Lung (tissue), 12 donors: ENCODE results near the gene MBD3. TPM values are rescaled to one million over a fixed set of nuclear protein-coding genes. Genes with fewer than 3 reads are reported as not detected.

Experiments used
- ATAC-seq: fragments of 200-7000 bp; cut with Tn5 transposase; one replicate; pipeline ENCODE4 v1.9.1; 2020; ENCODE audit warnings: moderate number of reproducible peaks; ENCODE audit not compliant: insufficient read depth, low FRiP score
- DNase-seq, 3 donors: peaks; one replicate each; pipeline ENCODE4 v3.0.0-alpha.2; 2013 to 2017
- H3K27ac ChIP-seq, 2 donors: one replicate each; pipeline ENCODE4 v1.5.1; 2013; ENCODE audit warnings: mild to moderate bottlenecking in 2 of 2, moderate library complexity in 2 of 2, control low read depth in 1 of 2, inconsistent platforms in 1 of 2, low read depth in 1 of 2, low read length in 1 of 2
- H3K27me3 ChIP-seq, 3 donors: one replicate each; pipeline ENCODE4 v1.5.1; 2013; ENCODE audit warnings: low read length in 2 of 3; ENCODE audit not compliant: control insufficient read depth in 3 of 3, insufficient read depth in 3 of 3
- H3K36me3 ChIP-seq, 4 donors: one replicate each; pipeline ENCODE4 v1.5.1; 2013; ENCODE audit warnings: low read length in 4 of 4, mild to moderate bottlenecking in 1 of 4, moderate library complexity in 1 of 4; ENCODE audit not compliant: control insufficient read depth in 4 of 4, insufficient read depth in 4 of 4
- H3K4me1 ChIP-seq, 5 donors: one replicate each; pipeline ENCODE4 v1.5.1; 2013; ENCODE audit warnings: low read length in 5 of 5, mild to moderate bottlenecking in 2 of 5, moderate library complexity in 1 of 5; ENCODE audit not compliant: control insufficient read depth in 5 of 5, insufficient read depth in 5 of 5
- H3K4me3 ChIP-seq: one replicate; pipeline ENCODE4 v1.5.1; 2013; ENCODE audit warnings: mild to moderate bottlenecking, control low read depth, moderate library complexity
- H3K9ac ChIP-seq, 2 donors: one replicate each; pipeline ENCODE4 v1.5.1; 2013; ENCODE audit warnings: low read length in 2 of 2, control low read depth in 1 of 2; ENCODE audit not compliant: insufficient read depth in 1 of 2
- H3K9me3 ChIP-seq, 4 donors: one replicate each; pipeline ENCODE4 v1.5.1; 2013; ENCODE audit warnings: low read length in 3 of 4, mild to moderate bottlenecking in 1 of 4, moderate library complexity in 1 of 4; ENCODE audit not compliant: control insufficient read depth in 4 of 4, insufficient read depth in 3 of 4
- CTCF ChIP-seq: IDR thresholded peaks from 2 replicates; pipeline ENCODE4 v1.5.1; 2012; ENCODE audit warnings: mild to moderate bottlenecking; ENCODE audit errors: control extremely low read depth, extremely low read depth
- WGBS, 2 donors: extraction: QIAGEN DNeasy Blood & Tissue Kit; methylation state at CpG; one replicate each; pipeline ENCODE4 v1.1.7; 2013; 5-methylcytosine and 5-hydroxymethylcytosine counted together
- polyA plus RNA-seq, 2 donors: library from polyadenylated mRNA; stranded (reverse); fragments of 200-250 nt; gene quantifications; one replicate each; pipeline ENCODE4 v1.2.1, GENCODE V29; 2013
- total RNA-seq, 2 donors: library from RNA; depleted of rRNA in 1 of 2; stranded (reverse); fragments of >200 nt in 1 of 2; gene quantifications; one replicate each; pipeline ENCODE4 v1.2.1, GENCODE V29; 2014 to 2021
- donor health status: control.
- donor health status: control.
- donor health status: Bipolar disorder and iron deficiency.
- donor health status: healthy.
- donor health status: DM: yes; HTN: yes; CAD: no.

Gene MBD3
- total and polyA plus RNA-seq, 4 donors: 48.1 to 129 (median 88.7) TPM

- Histone ChIP-seq H3K4me1 (peaks cover 0 to 12% (median 0%) of the 10 kb centered on the region in 5 donors), H3K27me3 (no peaks in the 10 kb centered on the region), H3K9me3 (no peaks in the 10 kb centered on the region), H3K4me3 (peak overlapping the region; percentile 75), H3K36me3 (peaks cover 0 to 9% (median 3%) of the 10 kb centered on the region in 4 donors), H3K27ac (peak overlapping the region; percentile 73 to 90), H3K9ac (peak overlapping the region; percentile 71 to 91)
- ATAC-seq (peak; percentile 82), DNase-seq (peak; percentile 93 to 94 (median 94))
- TF ChIP-seq CTCF: no peak
- 20 to 34% methylated on average over 38 to 42 of the region's 42 CpGs for WGBS, 2 donors
These were observed 26.1 kb downstream of the MBD3 start for GRCh38 chr19:1566392-1567115.

- Histone ChIP-seq H3K27me3 (no peaks in the 10 kb centered on the region), H3K27ac (no peak overlapping the region), H3K9ac (no peak overlapping the region), H3K36me3 (peaks cover 0 to 9% (median 3%) of the 10 kb centered on the region in 4 donors), H3K4me3 (no peak overlapping the region), H3K4me1 (peaks cover 0 to 9% (median 0%) of the 10 kb centered on the region in 5 donors), H3K9me3 (no peaks in the 10 kb centered on the region)
- TF ChIP-seq CTCF: no peak
- ATAC-seq: no peak
- 86 to 92% methylated on average over 6 of the region's 6 CpGs for whole genome bisulfite sequencing, 2 donors
- no peak for DNase-seq
These were observed 29.4 kb downstream of the MBD3 start for GRCh38 chr19:1563251-1563650.

GRCh38 chr19:1561236-1561842 lies 31.3 kb downstream of the MBD3 start:
- H3K4me1 ChIP-seq: peaks cover 0 to 9% (median 0%) of the 10 kb centered on the region in 5 donors
- H3K9me3 ChIP-seq: no peaks in the 10 kb centered on the region
- no peaks in the 10 kb centered on the region for H3K27me3 ChIP-seq
- WGBS, 2 donors: 92% methylated on average over 17 of the region's 17 CpGs
- no peak overlapping the region for H3K9ac ChIP-seq
- H3K36me3 ChIP-seq: peaks cover 0 to 9% (median 5%) of the 10 kb centered on the region in 4 donors
- no peak for TF ChIP-seq CTCF
- no peak for ATAC-seq
- H3K4me3 ChIP-seq: no peak overlapping the region
- no peak for DNase-seq
- no peak overlapping the region for H3K27ac ChIP-seq
